GM12891 (cell line): ENCODE data around the gene COMMD4.

Source experiments
- PAX5 ChIP-seq: IDR thresholded peaks from 2 replicates; pipeline ENCODE4 v1.6.1; 2011; ENCODE audit warnings: low read length, moderate library complexity, mild to moderate bottlenecking; ENCODE audit not compliant: insufficient read depth, severe bottlenecking
- POLR2A ChIP-seq: IDR thresholded peaks from 2 replicates; pipeline ENCODE4 v1.6.1; 2011; ENCODE audit warnings: low read depth, low read length, control low read depth
- POLR2AphosphoS5 ChIP-seq: IDR thresholded peaks from 2 replicates; pipeline ENCODE4 v1.6.1; 2011; ENCODE audit warnings: low read depth, low read length, control low read depth
- POU2F2 ChIP-seq: IDR thresholded peaks from 2 replicates; pipeline ENCODE4 v1.6.1; 2011; ENCODE audit warnings: low read depth, mild to moderate bottlenecking, control low read depth, low read length, moderate library complexity
- SPI1 ChIP-seq: IDR thresholded peaks from 2 replicates; pipeline ENCODE4 v1.6.1; 2011; ENCODE audit warnings: low read depth, low read length, control low read depth
- TAF1 ChIP-seq: IDR thresholded peaks from 2 replicates; pipeline ENCODE4 v1.6.1; 2011; ENCODE audit warnings: low read depth, low read length, control low read depth

GRCh38 chr15:75321711-75322110, 14.2 kb upstream of the COMMD4 start:
- TF ChIP-seq POLR2A (no peak), SPI1 (0 out of 2 replicates have a peak, but pooled peaks have one; percentile 14), POLR2AphosphoS5 (no peak), TAF1 (no peak), PAX5 (no peak), POU2F2 (no peak)
